ENCODE results near the gene PXK.

Gene PXK

DNA sequence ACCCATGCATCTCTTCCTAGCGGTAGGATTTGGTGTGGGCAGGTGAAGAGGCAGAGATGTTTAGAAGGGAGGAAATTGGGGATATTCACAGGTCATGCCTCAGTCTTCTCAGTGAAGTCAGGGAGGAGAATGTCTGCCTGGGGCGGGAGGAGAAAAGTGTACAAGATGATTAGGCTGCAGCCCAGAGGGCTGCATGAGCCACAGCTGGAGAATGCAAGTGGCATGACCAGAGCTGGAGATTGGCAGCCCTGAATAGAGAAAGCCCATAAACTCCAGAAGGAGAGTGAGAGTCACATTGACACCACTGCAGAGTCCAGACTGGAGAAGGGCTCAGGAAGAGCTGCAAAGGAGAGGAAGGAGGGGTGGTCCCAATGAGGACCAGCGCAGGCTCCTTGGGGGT, 78.3 kb downstream of the PXK start:
- DNase-seq (ENCODE audit: low read depth), result no peak
- H3K4me3 ChIP-seq (ENCODE audit: control insufficient read depth, low read depth, low read length), result no peak overlapping the region
- TF ChIP-seq CTCF (conservative IDR thresholded peaks at IDR 0.05; ENCODE audit: control insufficient read depth, insufficient read depth, low read depth, low read length), result no peak

DNA sequence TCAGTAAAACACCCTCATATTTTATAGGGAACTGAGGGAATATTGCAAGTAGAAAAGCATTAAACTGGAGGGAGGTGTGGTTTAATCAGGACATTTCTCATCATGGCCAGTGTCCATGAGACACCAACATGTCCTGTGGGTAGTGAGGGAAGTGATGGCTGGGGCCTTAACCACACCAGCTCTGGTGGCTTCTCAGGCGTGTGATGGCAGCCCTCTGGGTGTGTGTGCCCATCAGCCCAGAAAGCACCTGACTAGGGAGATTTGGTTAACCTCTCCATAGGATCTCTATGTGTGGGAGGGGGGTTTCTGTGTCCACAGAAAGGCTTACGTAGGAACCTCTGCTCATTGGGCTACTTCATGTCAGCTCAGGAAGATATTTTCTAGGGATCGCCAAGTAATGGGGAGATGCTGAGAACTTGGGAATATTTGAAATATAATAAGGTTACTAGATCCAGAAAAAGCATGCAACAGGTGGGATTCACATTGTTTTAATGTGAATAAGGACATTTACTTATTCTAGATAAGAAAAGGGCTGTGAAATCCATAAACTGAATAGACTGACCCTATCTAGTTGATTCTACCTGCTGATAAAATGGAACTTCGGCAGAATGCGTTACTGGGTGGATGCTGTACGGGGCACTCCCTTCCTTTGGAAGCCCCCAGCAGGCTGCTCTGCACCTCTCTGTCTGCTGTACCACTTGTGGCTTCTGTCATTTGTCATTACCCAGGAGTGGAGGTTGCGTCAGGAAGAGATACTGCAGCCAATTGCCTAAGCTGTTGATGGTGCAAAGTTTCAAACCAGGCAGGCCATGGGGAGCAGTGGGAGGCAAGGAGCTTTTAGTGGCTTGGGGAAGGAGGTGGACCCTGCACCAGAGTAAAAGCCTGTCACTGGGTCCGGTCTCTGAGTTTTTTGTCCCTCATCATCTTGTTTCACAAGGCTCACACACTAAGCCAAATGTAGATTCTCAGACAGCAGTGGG, 79.4 kb downstream of the PXK start:
- H3K4me3 ChIP-seq (ENCODE audit: control insufficient read depth, low read depth, low read length), result no peak overlapping the region
- no peak for DNase-seq (ENCODE audit: low read depth)
- no peak for TF ChIP-seq CTCF (conservative IDR thresholded peaks at IDR 0.05; ENCODE audit: control insufficient read depth, insufficient read depth, low read depth, low read length)

DNA sequence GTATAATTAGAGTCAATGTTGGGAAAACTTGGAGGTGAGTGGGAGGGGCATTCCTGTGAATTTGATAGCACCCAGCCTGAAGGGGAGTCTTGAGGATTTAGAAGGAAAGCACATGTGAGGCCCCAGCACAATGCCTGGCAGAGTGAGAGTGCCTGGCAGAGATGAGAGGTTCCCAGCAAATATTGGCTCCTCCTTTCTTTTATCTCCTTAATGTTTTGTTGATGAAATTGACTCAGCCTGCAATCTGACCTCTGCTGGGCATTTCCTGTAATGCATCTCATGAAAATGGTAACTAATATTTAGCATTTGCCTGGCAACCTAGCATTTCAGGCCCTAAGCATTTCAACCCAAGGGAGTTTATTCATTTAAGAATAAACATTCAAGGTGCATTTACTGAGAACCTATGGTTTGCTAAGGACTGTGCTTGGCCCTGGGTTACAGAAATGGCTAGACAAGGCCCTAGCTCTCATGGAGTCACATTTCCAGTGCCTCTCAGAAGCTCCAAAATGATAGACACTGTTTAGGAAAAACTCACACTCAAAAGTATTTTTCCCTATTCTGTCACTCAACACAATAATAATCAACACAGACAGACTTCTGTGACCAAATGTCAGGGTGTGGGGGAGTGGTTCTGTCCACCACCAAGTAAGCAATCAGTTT, 82.0 kb downstream of the PXK start:
- H3K4me3 ChIP-seq (ENCODE audit: control insufficient read depth, low read depth, low read length), result no peak overlapping the region
- DNase-seq (ENCODE audit: low read depth), result peak; percentile 77
- TF ChIP-seq CTCF (conservative IDR thresholded peaks at IDR 0.05; ENCODE audit: control insufficient read depth, insufficient read depth, low read depth, low read length), result peak; percentile 84

- no peak overlapping the region for H3K4me3 ChIP-seq (ENCODE audit: control insufficient read depth, low read depth, low read length)
- no peak for DNase-seq (ENCODE audit: low read depth)
- no peak for TF ChIP-seq CTCF (conservative IDR thresholded peaks at IDR 0.05; ENCODE audit: control insufficient read depth, insufficient read depth, low read depth, low read length)
Measured at GRCh38 chr3:58416191-58416590, 83.5 kb downstream of the PXK start.

GRCh38 chr3:58417075-58417474, 84.4 kb downstream of the PXK start:
- TF ChIP-seq CTCF (conservative IDR thresholded peaks at IDR 0.05; ENCODE audit: control insufficient read depth, insufficient read depth, low read depth, low read length), result no peak
- no peak for DNase-seq (ENCODE audit: low read depth)
- H3K4me3 ChIP-seq (ENCODE audit: control insufficient read depth, low read depth, low read length), result no peak overlapping the region

GRCh38 chr3:58418227-58418626, 85.5 kb downstream of the PXK start:
- H3K4me3 ChIP-seq (ENCODE audit: control insufficient read depth, low read depth, low read length), result no peak overlapping the region
- no peak for TF ChIP-seq CTCF (conservative IDR thresholded peaks at IDR 0.05; ENCODE audit: control insufficient read depth, insufficient read depth, low read depth, low read length)
- no peak for DNase-seq (ENCODE audit: low read depth)
